GM23338 (cell line): Measurements from ENCODE around the gene XYLT1. TPM values are rescaled to one million over a fixed set of nuclear protein-coding genes. Genes with fewer than 3 reads are reported as not detected.

Source experiments
- ATAC-seq: fragments of 200-7000 bp; cut with Tn5 transposase; 3 replicates; pipeline ENCODE4 v1.9.1; 2020
- DNase-seq: peaks from one replicate; pipeline ENCODE4 v3.0.0-alpha.2; 2015; ENCODE audit warnings: low spot score
- H2AFZ ChIP-seq: fragments of 200-600 bp; sonication (generic); 2 replicates; pipeline ENCODE4 v1.8.0; 2016; ENCODE audit warnings: antibody characterized with exemption, mild to moderate bottlenecking, moderate library complexity
- H3F3A ChIP-seq: fragments of 200-600 bp; sonication (generic); replicated peaks from 2 replicates; pipeline ENCODE4 v1.8.0; 2017; ENCODE audit warnings: antibody characterized with exemption, mixed run types, low read depth
- H3K27ac ChIP-seq: fragments of 200-600 bp; sonication (generic); 2 replicates; pipeline ENCODE4 v1.6.1; 2016; ENCODE audit warnings: low read depth
- H3K27me3 ChIP-seq: fragments of 200-600 bp; sonication (generic); 2 replicates; pipeline ENCODE4 v1.8.0; 2016; ENCODE audit warnings: mild to moderate bottlenecking, mixed run types, moderate library complexity; ENCODE audit not compliant: insufficient read depth
- H3K36me3 ChIP-seq: fragments of 200-600 bp; sonication (generic); 2 replicates; pipeline ENCODE4 v1.8.0; 2016; ENCODE audit warnings: mild to moderate bottlenecking; ENCODE audit not compliant: insufficient read depth
- H3K4me1 ChIP-seq: fragments of 200-600 bp; sonication (generic); 2 replicates; pipeline ENCODE4 v1.8.0; 2016; ENCODE audit warnings: mild to moderate bottlenecking, moderate library complexity; ENCODE audit not compliant: insufficient read depth
- H3K4me2 ChIP-seq: fragments of 200-600 bp; sonication (generic); 2 replicates; pipeline ENCODE4 v1.7.1; 2017; ENCODE audit warnings: mixed run types
- H3K4me3 ChIP-seq: fragments of 200-600 bp; sonication (generic); 2 replicates; pipeline ENCODE4 v1.6.1; 2016; ENCODE audit warnings: mixed run types
- H3K79me2 ChIP-seq: fragments of 200-600 bp; sonication (generic); replicated peaks from 2 replicates; pipeline ENCODE4 v1.8.0; 2017; ENCODE audit warnings: mild to moderate bottlenecking; ENCODE audit not compliant: insufficient read depth
- H3K9me2 ChIP-seq: fragments of 200-600 bp; sonication (generic); 2 replicates; pipeline ENCODE4 v1.8.0; 2017; ENCODE audit not compliant: insufficient read depth
- H4K20me1 ChIP-seq: fragments of 200-600 bp; sonication (generic); replicated peaks from 2 replicates; pipeline ENCODE4 v1.8.0; 2017; ENCODE audit warnings: mild to moderate bottlenecking; ENCODE audit not compliant: insufficient read depth
- H3K27ac Mint-ChIP-seq: 2 replicates; pipeline ENCODE4 v1.8.0; 2020; ENCODE audit warnings: inconsistent platforms, mild to moderate bottlenecking, moderate library complexity, mixed read lengths
- H3K27me3 Mint-ChIP-seq: 3 replicates; pipeline ENCODE4 v1.8.0; 2022; ENCODE audit warnings: low read depth, mild to moderate bottlenecking, moderate library complexity, mixed read lengths, inconsistent platforms; ENCODE audit not compliant: insufficient read depth, poor library complexity
- H3K36me3 Mint-ChIP-seq: 3 replicates; pipeline ENCODE4 v1.8.0; 2021; ENCODE audit warnings: low read depth, mild to moderate bottlenecking, inconsistent platforms, moderate library complexity, mixed read lengths
- H3K4me1 Mint-ChIP-seq: 3 replicates; pipeline ENCODE4 v1.8.0; 2020; ENCODE audit warnings: mild to moderate bottlenecking, inconsistent platforms, mixed read lengths
- H3K4me3 Mint-ChIP-seq: 3 replicates; pipeline ENCODE4 v1.8.0; 2021; ENCODE audit warnings: moderate library complexity, mild to moderate bottlenecking, inconsistent platforms, mixed read lengths
- H3K9me3 Mint-ChIP-seq: 3 replicates; pipeline ENCODE4 v1.8.0; 2020; ENCODE audit warnings: moderate library complexity, mild to moderate bottlenecking, inconsistent platforms, mixed read lengths
- CREB1 ChIP-seq: fragments of 250-450 bp; sonication (Bioruptor Pico); IDR thresholded peaks from 2 replicates; pipeline ENCODE4 v1.5.0; 2020; ENCODE audit warnings: low read depth, mild to moderate bottlenecking, moderate library complexity
- EZH2phosphoT487 ChIP-seq: fragments of 200-600 bp; sonication (generic); IDR thresholded peaks from one replicate; pipeline ENCODE4 v1.8.1; 2018; ENCODE audit warnings: antibody characterized with exemption; ENCODE audit not compliant: unreplicated experiment
- JUNB ChIP-seq: IDR thresholded peaks from one replicate; pipeline ENCODE4 v1.6.1; 2016; ENCODE audit warnings: antibody characterized with exemption; ENCODE audit not compliant: unreplicated experiment
- ZNF114 ChIP-seq: fragments of 250-450 bp; sonication (Bioruptor Pico); IDR thresholded peaks from 2 replicates; pipeline ENCODE4 v1.5.0; 2020; ENCODE audit warnings: mild to moderate bottlenecking, moderate library complexity
- ZNF331 ChIP-seq: fragments of 250-450 bp; sonication (Bioruptor Pico); IDR thresholded peaks from 2 replicates; pipeline ENCODE4 v1.5.0; 2020; ENCODE audit warnings: low read depth, mild to moderate bottlenecking, moderate library complexity
- polyA plus RNA-seq: library from polyadenylated mRNA; unstranded; fragments of >200 nt; fragmentation: Nextera tagmentation; extraction: Ambion mirVana; gene quantifications from 2 replicates; pipeline ENCODE4 v1.2.1, GENCODE V29; 2016
- total RNA-seq: library from RNA; depleted of rRNA; stranded (reverse); fragments of >200 nt; shearing (Covaris generic); gene quantifications from 2 replicates; pipeline ENCODE4 v1.2.3, GENCODE V29; 2014
- TF ChIP-seq, protein P1 (sequence below): IDR thresholded peaks from 2 replicates; pipeline ENCODE4 v1.6.1; 2016; ENCODE audit warnings: antibody characterized with exemption
- TF ChIP-seq, protein P2 (sequence below), 2 experiments: fragments of 200-600 bp in 1 of 2; sonication (generic) in 1 of 2; conservative IDR thresholded peaks; 2 replicates each; pipeline versions ENCODE4 v1.5.1 to v1.6.1; 2016 to 2017; ENCODE audit warnings: antibody characterized with exemption in 2 of 2, low read depth in 2 of 2, mild to moderate bottlenecking in 2 of 2, moderate library complexity in 1 of 2
- TF ChIP-seq, protein P3 (sequence below): IDR thresholded peaks from one replicate; pipeline ENCODE4 v1.6.1; 2018; ENCODE audit warnings: antibody characterized with exemption; ENCODE audit not compliant: unreplicated experiment

Gene XYLT1
- total and polyA plus RNA-seq, 2 experiments from 2014 or later, result 3.5 to 24.7 TPM

DNA sequence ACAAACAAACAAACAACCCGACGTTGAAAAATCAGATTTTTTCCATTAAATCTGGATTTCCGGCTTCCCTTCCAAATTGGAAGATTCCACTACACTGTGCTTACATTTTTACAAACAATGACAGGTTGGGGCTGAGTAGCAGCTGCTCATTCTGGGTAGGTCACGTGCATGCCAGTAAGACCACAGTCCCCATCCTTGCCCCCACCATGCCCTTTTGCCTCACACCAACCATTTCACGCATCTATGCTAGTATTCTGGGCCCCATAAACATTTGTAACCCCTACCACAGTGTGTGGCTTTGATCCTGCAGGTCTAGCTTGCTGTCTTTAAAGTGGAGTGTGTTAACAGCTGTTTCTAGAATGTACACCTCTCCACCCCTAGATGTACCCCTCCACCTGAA, 366.1 kb downstream of the XYLT1 start (continued):
- TF ChIP-seq EZH2phosphoT487 (no peak), ZNF114 (CRISPR knock-in tag) (no peak), CREB1 (no peak)
- TF ChIP-seq, protein P1, sequence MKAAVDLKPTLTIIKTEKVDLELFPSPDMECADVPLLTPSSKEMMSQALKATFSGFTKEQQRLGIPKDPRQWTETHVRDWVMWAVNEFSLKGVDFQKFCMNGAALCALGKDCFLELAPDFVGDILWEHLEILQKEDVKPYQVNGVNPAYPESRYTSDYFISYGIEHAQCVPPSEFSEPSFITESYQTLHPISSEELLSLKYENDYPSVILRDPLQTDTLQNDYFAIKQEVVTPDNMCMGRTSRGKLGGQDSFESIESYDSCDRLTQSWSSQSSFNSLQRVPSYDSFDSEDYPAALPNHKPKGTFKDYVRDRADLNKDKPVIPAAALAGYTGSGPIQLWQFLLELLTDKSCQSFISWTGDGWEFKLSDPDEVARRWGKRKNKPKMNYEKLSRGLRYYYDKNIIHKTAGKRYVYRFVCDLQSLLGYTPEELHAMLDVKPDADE, result no peak

DNA sequence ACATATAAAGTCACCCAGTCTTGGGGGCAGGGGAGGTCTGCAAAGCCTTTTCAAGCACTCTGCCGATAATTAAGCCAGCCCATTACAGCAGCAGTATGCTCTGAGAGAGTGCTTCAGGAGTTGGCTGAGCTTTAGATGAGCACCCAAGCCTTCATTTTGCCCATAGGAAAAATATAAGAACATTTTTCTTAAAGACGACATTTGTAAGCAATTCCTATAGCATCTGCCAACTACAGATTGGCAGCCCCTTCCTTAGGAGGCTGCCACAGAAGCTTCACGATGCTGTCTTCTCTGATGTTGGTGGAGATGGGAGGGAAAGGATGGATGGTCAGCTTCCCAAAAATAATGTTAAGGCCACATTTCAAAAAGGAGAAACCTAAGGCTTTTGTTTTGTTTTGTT, 367.5 kb downstream of the XYLT1 start:
- H3K4me1 Mint-ChIP-seq, result peaks cover 26% of the 10 kb centered on the region
- peaks cover under 1% of the 10 kb centered on the region; the same call in 1 of the 3 replicates for H3K36me3 Mint-ChIP-seq
- peaks cover 3% of the 10 kb centered on the region; the same call in 1 of the 3 replicates for H3K9me3 Mint-ChIP-seq
- Histone ChIP-seq H3K79me2 (no peaks in the 10 kb centered on the region), H3K4me2 (no peak overlapping the region), H3F3A (no peaks in the 10 kb centered on the region), H3K36me3 (no peaks in the 10 kb centered on the region), H3K27ac (no peak overlapping the region), H3K9me2 (peaks cover 6% of the 10 kb centered on the region), H2AFZ (no peak overlapping the region), H4K20me1 (no peaks in the 10 kb centered on the region), H3K4me3 (no peak overlapping the region), H3K27me3 (no peaks in the 10 kb centered on the region), H3K4me1 (peaks cover 17% of the 10 kb centered on the region)
- peaks cover 7% of the 10 kb centered on the region for H3K27me3 Mint-ChIP-seq
- no peak overlapping the region for H3K4me3 Mint-ChIP-seq
- DNase-seq (no peak), ATAC-seq (no peak)
- TF ChIP-seq ZNF331 (CRISPR knock-in tag) (no peak), ZNF114 (CRISPR knock-in tag) (no peak), JUNB (no peak)
- TF ChIP-seq, protein P2, sequence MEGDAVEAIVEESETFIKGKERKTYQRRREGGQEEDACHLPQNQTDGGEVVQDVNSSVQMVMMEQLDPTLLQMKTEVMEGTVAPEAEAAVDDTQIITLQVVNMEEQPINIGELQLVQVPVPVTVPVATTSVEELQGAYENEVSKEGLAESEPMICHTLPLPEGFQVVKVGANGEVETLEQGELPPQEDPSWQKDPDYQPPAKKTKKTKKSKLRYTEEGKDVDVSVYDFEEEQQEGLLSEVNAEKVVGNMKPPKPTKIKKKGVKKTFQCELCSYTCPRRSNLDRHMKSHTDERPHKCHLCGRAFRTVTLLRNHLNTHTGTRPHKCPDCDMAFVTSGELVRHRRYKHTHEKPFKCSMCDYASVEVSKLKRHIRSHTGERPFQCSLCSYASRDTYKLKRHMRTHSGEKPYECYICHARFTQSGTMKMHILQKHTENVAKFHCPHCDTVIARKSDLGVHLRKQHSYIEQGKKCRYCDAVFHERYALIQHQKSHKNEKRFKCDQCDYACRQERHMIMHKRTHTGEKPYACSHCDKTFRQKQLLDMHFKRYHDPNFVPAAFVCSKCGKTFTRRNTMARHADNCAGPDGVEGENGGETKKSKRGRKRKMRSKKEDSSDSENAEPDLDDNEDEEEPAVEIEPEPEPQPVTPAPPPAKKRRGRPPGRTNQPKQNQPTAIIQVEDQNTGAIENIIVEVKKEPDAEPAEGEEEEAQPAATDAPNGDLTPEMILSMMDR (conservative IDR thresholded peaks at IDR 0.05; ENCODE audit: low read depth in 2 of 2), result no peak
- TF ChIP-seq, protein P3, sequence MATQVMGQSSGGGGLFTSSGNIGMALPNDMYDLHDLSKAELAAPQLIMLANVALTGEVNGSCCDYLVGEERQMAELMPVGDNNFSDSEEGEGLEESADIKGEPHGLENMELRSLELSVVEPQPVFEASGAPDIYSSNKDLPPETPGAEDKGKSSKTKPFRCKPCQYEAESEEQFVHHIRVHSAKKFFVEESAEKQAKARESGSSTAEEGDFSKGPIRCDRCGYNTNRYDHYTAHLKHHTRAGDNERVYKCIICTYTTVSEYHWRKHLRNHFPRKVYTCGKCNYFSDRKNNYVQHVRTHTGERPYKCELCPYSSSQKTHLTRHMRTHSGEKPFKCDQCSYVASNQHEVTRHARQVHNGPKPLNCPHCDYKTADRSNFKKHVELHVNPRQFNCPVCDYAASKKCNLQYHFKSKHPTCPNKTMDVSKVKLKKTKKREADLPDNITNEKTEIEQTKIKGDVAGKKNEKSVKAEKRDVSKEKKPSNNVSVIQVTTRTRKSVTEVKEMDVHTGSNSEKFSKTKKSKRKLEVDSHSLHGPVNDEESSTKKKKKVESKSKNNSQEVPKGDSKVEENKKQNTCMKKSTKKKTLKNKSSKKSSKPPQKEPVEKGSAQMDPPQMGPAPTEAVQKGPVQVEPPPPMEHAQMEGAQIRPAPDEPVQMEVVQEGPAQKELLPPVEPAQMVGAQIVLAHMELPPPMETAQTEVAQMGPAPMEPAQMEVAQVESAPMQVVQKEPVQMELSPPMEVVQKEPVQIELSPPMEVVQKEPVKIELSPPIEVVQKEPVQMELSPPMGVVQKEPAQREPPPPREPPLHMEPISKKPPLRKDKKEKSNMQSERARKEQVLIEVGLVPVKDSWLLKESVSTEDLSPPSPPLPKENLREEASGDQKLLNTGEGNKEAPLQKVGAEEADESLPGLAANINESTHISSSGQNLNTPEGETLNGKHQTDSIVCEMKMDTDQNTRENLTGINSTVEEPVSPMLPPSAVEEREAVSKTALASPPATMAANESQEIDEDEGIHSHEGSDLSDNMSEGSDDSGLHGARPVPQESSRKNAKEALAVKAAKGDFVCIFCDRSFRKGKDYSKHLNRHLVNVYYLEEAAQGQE, result no peak
- no peak overlapping the region for H3K27ac Mint-ChIP-seq
